IPS DF 4.7 (cell line): ENCODE results near the gene RNF157.
"Not testable (repeated sequence)": the region's sequence is repeated elsewhere in the genome, so short reads cannot be mapped to it uniquely, and the experiment has no call there.

Experiments
- DNase-seq: peaks from one replicate; pipeline ENCODE4 v3.0.0-alpha.2; 2013; ENCODE audit warnings: low spot score; ENCODE audit errors: extremely low read depth

Gene RNF157

GRCh38 chr17:76254275-76254674 lies 14.0 kb upstream of the RNF157 start:
- DNase-seq: no peak

- DNase-seq: no peak
Measured at GRCh38 chr17:76253841-76254240, 13.5 kb upstream of the RNF157 start.

- DNase-seq: not testable (repeated sequence)
Measured at GRCh38 chr17:76252967-76253766, 12.9 kb upstream of the RNF157 start.

GRCh38 chr17:76252040-76252954 lies 12.0 kb upstream of the RNF157 start:
- no peak for DNase-seq

- no peak for DNase-seq
Measured at GRCh38 chr17:76251478-76252039, 11.3 kb upstream of the RNF157 start.

- DNase-seq: no peak
Measured at GRCh38 chr17:76250141-76250540, 9.8 kb upstream of the RNF157 start.

- DNase-seq: no peak
Measured at GRCh38 chr17:76248013-76248782, 7.9 kb upstream of the RNF157 start.

GRCh38 chr17:76247304-76247703 lies 7.0 kb upstream of the RNF157 start:
- no peak for DNase-seq

GRCh38 chr17:76246080-76247066 lies 6.1 kb upstream of the RNF157 start:
- no peak for DNase-seq

GRCh38 chr17:76244721-76245120 lies 4.4 kb upstream of the RNF157 start:
- not testable (repeated sequence) for DNase-seq

GRCh38 chr17:76243826-76244679 lies 3.8 kb upstream of the RNF157 start:
- no peak for DNase-seq

GRCh38 chr17:76241691-76242255 lies 1.5 kb upstream of the RNF157 start:
- DNase-seq: no peak

GRCh38 chr17:76241204-76241538 lies 878 bp upstream of the RNF157 start:
- DNase-seq: no peak

GRCh38 chr17:76239538-76240274 lies 587 bp downstream of the RNF157 start:
- DNase-seq: no peak

GRCh38 chr17:76238847-76239537 lies 1.3 kb downstream of the RNF157 start:
- no peak for DNase-seq

GRCh38 chr17:76237859-76238313 lies 2.4 kb downstream of the RNF157 start:
- DNase-seq: no peak

GRCh38 chr17:76236603-76237002 lies 3.7 kb downstream of the RNF157 start:
- no peak for DNase-seq

- no peak for DNase-seq
Measured at GRCh38 chr17:76235883-76236282, 4.4 kb downstream of the RNF157 start.
